GM21717 (cell line): ENCODE results near the gene BRME1.

Source experiments
- ATAC-seq: cut with Tn5 transposase; IDR thresholded peaks from one replicate; pipeline ENCODE4 v1.9.1; 2021; ENCODE audit warnings: mild to moderate bottlenecking, moderate library complexity; ENCODE audit not compliant: unreplicated experiment

Gene BRME1

GRCh38 chr19:13848340-13848677, 57.6 kb downstream of the BRME1 start:
- no peak for ATAC-seq

GRCh38 chr19:13847407-13848339, 58.2 kb downstream of the BRME1 start:
- no peak for ATAC-seq

- peak; percentile 44 for ATAC-seq
Measured at GRCh38 chr19:13846557-13847406, 59.1 kb downstream of the BRME1 start.

- ATAC-seq, result no peak
Measured at GRCh38 chr19:13844130-13844631, 61.7 kb downstream of the BRME1 start.

GRCh38 chr19:13843104-13843921, 62.6 kb downstream of the BRME1 start:
- no peak for ATAC-seq

GRCh38 chr19:13842291-13843103, 63.4 kb downstream of the BRME1 start:
- ATAC-seq, result no peak

GRCh38 chr19:13841962-13842290, 64.0 kb downstream of the BRME1 start:
- ATAC-seq, result no peak

- no peak for ATAC-seq
Measured at GRCh38 chr19:13841086-13841961, 64.6 kb downstream of the BRME1 start.

- no peak for ATAC-seq
Measured at GRCh38 chr19:13840305-13841085, 65.4 kb downstream of the BRME1 start.

- no peak for ATAC-seq
Measured at GRCh38 chr19:13839938-13840304, 66.0 kb downstream of the BRME1 start.

- ATAC-seq, result peak; percentile 27
Measured at GRCh38 chr19:13839130-13839937, 66.6 kb downstream of the BRME1 start.

GRCh38 chr19:13838435-13839129, 67.3 kb downstream of the BRME1 start:
- no peak for ATAC-seq

- ATAC-seq, result no peak
Measured at GRCh38 chr19:13835791-13836723, 69.9 kb downstream of the BRME1 start.

- ATAC-seq, result no peak
Measured at GRCh38 chr19:13834244-13835069, 71.5 kb downstream of the BRME1 start.
